ENCODE data around the gene FBXO28. TPM values are rescaled to one million over a fixed set of nuclear protein-coding genes. Genes with fewer than 3 reads are reported as not detected.

The FBXO28 gene
- total and polyA plus RNA-seq, 8 donors, result 4.6 to 44.2 (median 9.6) TPM

DNA sequence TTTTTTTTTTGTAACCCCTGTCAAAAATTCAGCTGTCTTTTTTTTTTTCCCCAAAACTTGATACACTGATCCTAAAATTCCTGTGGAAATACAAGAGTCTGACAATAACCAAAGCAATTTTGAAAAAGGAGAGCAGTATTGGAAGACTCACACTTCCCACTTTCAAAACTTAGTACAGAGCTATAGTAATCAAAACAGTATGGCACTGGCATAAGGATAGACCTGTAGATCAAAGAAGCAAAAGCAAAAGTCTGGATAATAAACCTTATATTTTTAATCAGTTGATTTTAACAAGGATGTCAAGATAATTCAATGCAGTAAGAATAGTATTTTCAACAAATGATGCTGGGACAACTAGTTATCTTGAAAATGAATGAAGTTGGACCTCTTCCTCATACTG lies 17.3 kb downstream of the FBXO28 start:
- intact Hi-C loops (cut with DNase I; ENCODE audit: low total_unique reads), result no loop called here
- TF ChIP-seq CTCF (IDR thresholded peaks at IDR 0.05) (no peak), EP300 (IDR thresholded peaks at IDR 0.05) (no peak)
- Histone ChIP-seq H3K27ac (no peak overlapping the region), H3K4me3 (no peak overlapping the region), H3K4me1 (peaks cover 0 to 3% (median 0%) of the 10 kb centered on the region in 4 donors), H3K36me3 (peaks cover 16 to 63% (median 60%) of the 10 kb centered on the region in 4 donors), H3K27me3 (no peaks in the 10 kb centered on the region), H3K9me3 (no peaks in the 10 kb centered on the region)
- DNase-seq, result no peak

GRCh38 chr1:224132901-224133300 lies 19.0 kb downstream of the FBXO28 start:
- no peaks in the 10 kb centered on the region for H3K4me1 ChIP-seq

DNA sequence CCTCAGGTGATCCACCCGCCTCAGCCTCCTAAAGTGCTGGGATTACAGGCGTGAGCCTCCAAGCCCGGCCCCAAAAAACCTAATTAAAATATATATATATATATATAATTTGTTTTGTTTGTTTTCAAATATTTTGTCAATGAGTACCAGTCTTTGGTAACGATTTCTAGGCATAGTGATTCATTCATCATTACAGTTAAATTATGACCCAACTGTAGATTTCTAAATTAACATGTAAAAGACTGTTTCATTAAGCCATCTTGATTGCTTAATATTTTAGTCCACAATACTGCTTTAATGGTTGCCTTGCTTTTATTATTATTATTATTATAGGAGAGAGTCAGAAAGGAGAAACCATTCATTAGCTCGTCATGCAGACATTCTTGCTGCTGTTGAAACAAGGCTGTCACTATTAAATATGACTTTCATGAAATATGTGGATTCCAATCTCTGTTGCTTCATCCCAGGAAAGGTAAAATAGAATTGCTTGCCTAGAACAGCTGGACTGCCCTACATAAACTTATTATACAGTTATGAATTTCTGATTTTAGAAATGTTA lies 19.9 kb downstream of the FBXO28 start:
- no peak for TF ChIP-seq POLR2AphosphoS5 (IDR thresholded peaks at IDR 0.05)
- no peak for TF ChIP-seq POLR2A (IDR thresholded peaks at IDR 0.05)
- TF ChIP-seq EP300 (IDR thresholded peaks at IDR 0.05), result no peak
- no peak for TF ChIP-seq CTCF (IDR thresholded peaks at IDR 0.05)
- no peak for DNase-seq
- Histone ChIP-seq H3K27ac (no peak overlapping the region), H3K36me3 (peaks cover 27 to 89% (median 84%) of the 10 kb centered on the region in 4 donors), H3K9me3 (no peaks in the 10 kb centered on the region), H3K4me1 (no peaks in the 10 kb centered on the region), H3K4me3 (no peak overlapping the region), H3K27me3 (no peaks in the 10 kb centered on the region)
- intact Hi-C loops (cut with DNase I; ENCODE audit: low total_unique reads), result no loop called here
- 79 to 91% (median 81%) methylated on average over 5 of the region's 5 CpGs for WGBS, 5 donors

More at GRCh38 chr1:224132901-224133300, 19.0 kb downstream of the FBXO28 start:
- no peak for DNase-seq
- H3K36me3 ChIP-seq, result peaks cover 24 to 80% (median 75%) of the 10 kb centered on the region in 4 donors
- TF ChIP-seq EP300 (IDR thresholded peaks at IDR 0.05), result no peak
- TF ChIP-seq POLR2AphosphoS5 (IDR thresholded peaks at IDR 0.05), result no peak
- TF ChIP-seq CTCF (IDR thresholded peaks at IDR 0.05), result no peak
- TF ChIP-seq POLR2A (IDR thresholded peaks at IDR 0.05), result no peak
- no peaks in the 10 kb centered on the region for H3K9me3 ChIP-seq
- no peak overlapping the region for H3K4me3 ChIP-seq
- WGBS, 5 donors, result 15 to 32% (median 21%) methylated on average over 1 of the region's 1 CpG
- intact Hi-C loops (cut with DNase I; ENCODE audit: low total_unique reads), result no loop called here
- H3K27me3 ChIP-seq, result no peaks in the 10 kb centered on the region
- H3K27ac ChIP-seq, result no peak overlapping the region

DNA sequence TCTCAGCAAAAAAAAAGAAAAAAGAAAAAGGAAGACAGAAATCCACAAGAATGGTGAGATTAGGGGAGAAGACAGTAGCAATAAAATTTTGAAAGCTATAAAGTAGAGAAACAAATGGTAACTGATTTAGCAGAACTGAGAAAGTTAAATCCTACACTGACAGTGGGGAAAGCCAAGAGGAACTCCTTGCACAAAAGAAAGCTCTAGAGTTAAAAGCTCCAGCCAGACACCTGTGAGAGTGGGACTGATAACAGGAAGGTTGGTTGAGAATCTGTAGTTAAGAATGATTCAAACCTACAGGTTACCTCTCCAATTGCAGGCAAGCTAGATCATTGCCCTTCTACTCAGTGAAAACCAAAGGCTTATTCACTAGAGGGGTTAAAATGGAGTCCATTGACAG lies 23.6 kb downstream of the FBXO28 start:
- DNase-seq, result no peak
- H3K4me3 ChIP-seq, result no peak overlapping the region
- intact Hi-C loops (cut with DNase I; ENCODE audit: low total_unique reads), result no loop called here
- H3K9me3 ChIP-seq, result no peaks in the 10 kb centered on the region
- H3K27ac ChIP-seq, result no peak overlapping the region
- TF ChIP-seq CTCF (IDR thresholded peaks at IDR 0.05), result no peak
- no peak for TF ChIP-seq EP300 (IDR thresholded peaks at IDR 0.05)
- no peak for TF ChIP-seq POLR2AphosphoS5 (IDR thresholded peaks at IDR 0.05)
- TF ChIP-seq POLR2A (IDR thresholded peaks at IDR 0.05), result no peak
- H3K4me1 ChIP-seq, result no peaks in the 10 kb centered on the region
- H3K36me3 ChIP-seq, result peaks cover 31 to 96% (median 92%) of the 10 kb centered on the region in 4 donors
- H3K27me3 ChIP-seq, result no peaks in the 10 kb centered on the region

Measured in stomach (tissue), 9 donors.